Lung (tissue), 12 donors: ENCODE data around the gene TMEM235. TPM values are rescaled to one million over a fixed set of nuclear protein-coding genes. Genes with fewer than 3 reads are reported as not detected.

Experiments
- ATAC-seq: fragments of 200-7000 bp; cut with Tn5 transposase; one replicate; pipeline ENCODE4 v1.9.1; 2020; ENCODE audit warnings: moderate number of reproducible peaks; ENCODE audit not compliant: insufficient read depth, low FRiP score
- DNase-seq, 3 donors: peaks; one replicate each; pipeline ENCODE4 v3.0.0-alpha.2; 2013 to 2017
- H3K27ac ChIP-seq, 2 donors: one replicate each; pipeline ENCODE4 v1.5.1; 2013; ENCODE audit warnings: mild to moderate bottlenecking in 2 of 2, moderate library complexity in 2 of 2, control low read depth in 1 of 2, inconsistent platforms in 1 of 2, low read depth in 1 of 2, low read length in 1 of 2
- H3K27me3 ChIP-seq, 3 donors: one replicate each; pipeline ENCODE4 v1.5.1; 2013; ENCODE audit warnings: low read length in 2 of 3; ENCODE audit not compliant: control insufficient read depth in 3 of 3, insufficient read depth in 3 of 3
- H3K36me3 ChIP-seq, 4 donors: one replicate each; pipeline ENCODE4 v1.5.1; 2013; ENCODE audit warnings: low read length in 4 of 4, mild to moderate bottlenecking in 1 of 4, moderate library complexity in 1 of 4; ENCODE audit not compliant: control insufficient read depth in 4 of 4, insufficient read depth in 4 of 4
- H3K4me1 ChIP-seq, 5 donors: one replicate each; pipeline ENCODE4 v1.5.1; 2013; ENCODE audit warnings: low read length in 5 of 5, mild to moderate bottlenecking in 2 of 5, moderate library complexity in 1 of 5; ENCODE audit not compliant: control insufficient read depth in 5 of 5, insufficient read depth in 5 of 5
- H3K4me3 ChIP-seq: one replicate; pipeline ENCODE4 v1.5.1; 2013; ENCODE audit warnings: mild to moderate bottlenecking, control low read depth, moderate library complexity
- H3K9ac ChIP-seq, 2 donors: one replicate each; pipeline ENCODE4 v1.5.1; 2013; ENCODE audit warnings: low read length in 2 of 2, control low read depth in 1 of 2; ENCODE audit not compliant: insufficient read depth in 1 of 2
- H3K9me3 ChIP-seq, 4 donors: one replicate each; pipeline ENCODE4 v1.5.1; 2013; ENCODE audit warnings: low read length in 3 of 4, mild to moderate bottlenecking in 1 of 4, moderate library complexity in 1 of 4; ENCODE audit not compliant: control insufficient read depth in 4 of 4, insufficient read depth in 3 of 4
- CTCF ChIP-seq: IDR thresholded peaks from 2 replicates; pipeline ENCODE4 v1.5.1; 2012; ENCODE audit warnings: mild to moderate bottlenecking; ENCODE audit errors: control extremely low read depth, extremely low read depth
- WGBS, 2 donors: extraction: QIAGEN DNeasy Blood & Tissue Kit; methylation state at CpG; one replicate each; pipeline ENCODE4 v1.1.7; 2013; 5-methylcytosine and 5-hydroxymethylcytosine counted together
- polyA plus RNA-seq, 2 donors: library from polyadenylated mRNA; stranded (reverse); fragments of 200-250 nt; gene quantifications; one replicate each; pipeline ENCODE4 v1.2.1, GENCODE V29; 2013
- total RNA-seq, 2 donors: library from RNA; depleted of rRNA in 1 of 2; stranded (reverse); fragments of >200 nt in 1 of 2; gene quantifications; one replicate each; pipeline ENCODE4 v1.2.1, GENCODE V29; 2014 to 2021
- donor health status: control.
- donor health status: control.
- donor health status: Bipolar disorder and iron deficiency.
- donor health status: healthy.
- donor health status: DM: yes; HTN: yes; CAD: no.

Gene TMEM235
- total and polyA plus RNA-seq, 4 donors = 0.08 to 0.97 TPM; not detected in 2

GRCh38 chr17:78269955-78270381 lies 38.5 kb downstream of the TMEM235 start:
- Histone ChIP-seq H3K4me1 (peaks cover 0 to 48% (median 26%) of the 10 kb centered on the region in 5 donors), H3K9me3 (no peaks in the 10 kb centered on the region), H3K9ac (no peak overlapping the region), H3K27me3 (no peaks in the 10 kb centered on the region), H3K4me3 (no peak overlapping the region), H3K27ac (no peak overlapping the region), H3K36me3 (no peaks in the 10 kb centered on the region)
- ATAC-seq = no peak
- TF ChIP-seq CTCF = no peak
- DNase-seq = peak in 1 of 3 donors; percentile 10
- WGBS, 2 donors = 85 to 89% methylated on average over 8 of the region's 8 CpGs

DNA sequence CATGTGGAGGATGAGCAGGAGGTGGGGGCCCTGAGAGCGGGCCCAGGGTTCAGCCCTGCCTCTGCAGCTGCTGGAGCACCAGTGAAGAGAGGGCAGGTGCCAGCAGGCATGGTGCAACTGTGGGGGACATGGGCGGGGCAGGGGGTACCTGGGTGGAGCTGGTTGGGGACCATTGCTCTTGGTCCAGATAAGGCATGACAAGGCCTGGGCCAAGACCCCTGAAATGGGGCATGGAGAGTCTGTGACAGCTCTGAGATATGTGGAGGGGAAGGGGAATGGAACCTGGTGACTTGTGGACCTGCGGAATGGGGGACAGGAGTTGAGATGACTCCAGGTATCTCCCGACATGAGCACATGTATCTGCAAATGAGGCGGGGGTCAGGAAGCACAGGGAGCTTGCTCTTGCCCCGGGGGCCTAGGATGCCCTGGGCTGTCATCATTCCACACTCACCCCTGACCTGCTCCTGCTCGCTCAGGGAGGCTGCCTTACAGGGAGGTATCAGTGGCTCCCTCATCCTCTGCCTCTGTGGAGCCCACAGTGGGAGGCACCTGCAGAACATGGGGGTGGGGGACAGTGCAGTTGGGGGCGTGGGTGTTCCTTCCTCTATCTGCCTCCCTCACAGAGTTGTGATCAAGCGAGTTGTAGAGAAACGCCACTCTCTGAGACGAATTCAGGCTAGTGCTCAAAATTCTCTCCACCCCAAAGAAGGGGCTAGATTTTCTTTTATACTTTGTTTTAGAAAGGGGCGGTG lies 40.2 kb downstream of the TMEM235 start:
- Histone ChIP-seq H3K27ac (no peak overlapping the region), H3K4me1 (peaks cover 0 to 48% (median 22%) of the 10 kb centered on the region in 5 donors), H3K4me3 (no peak overlapping the region), H3K9ac (no peak overlapping the region), H3K36me3 (no peaks in the 10 kb centered on the region), H3K9me3 (no peaks in the 10 kb centered on the region), H3K27me3 (no peaks in the 10 kb centered on the region)
- 51 to 66% methylated on average over 12 of the region's 12 CpGs for WGBS, 2 donors
- ATAC-seq (no peak), DNase-seq (peak in 1 of 3 donors; percentile 4)
- TF ChIP-seq CTCF = no peak

DNA sequence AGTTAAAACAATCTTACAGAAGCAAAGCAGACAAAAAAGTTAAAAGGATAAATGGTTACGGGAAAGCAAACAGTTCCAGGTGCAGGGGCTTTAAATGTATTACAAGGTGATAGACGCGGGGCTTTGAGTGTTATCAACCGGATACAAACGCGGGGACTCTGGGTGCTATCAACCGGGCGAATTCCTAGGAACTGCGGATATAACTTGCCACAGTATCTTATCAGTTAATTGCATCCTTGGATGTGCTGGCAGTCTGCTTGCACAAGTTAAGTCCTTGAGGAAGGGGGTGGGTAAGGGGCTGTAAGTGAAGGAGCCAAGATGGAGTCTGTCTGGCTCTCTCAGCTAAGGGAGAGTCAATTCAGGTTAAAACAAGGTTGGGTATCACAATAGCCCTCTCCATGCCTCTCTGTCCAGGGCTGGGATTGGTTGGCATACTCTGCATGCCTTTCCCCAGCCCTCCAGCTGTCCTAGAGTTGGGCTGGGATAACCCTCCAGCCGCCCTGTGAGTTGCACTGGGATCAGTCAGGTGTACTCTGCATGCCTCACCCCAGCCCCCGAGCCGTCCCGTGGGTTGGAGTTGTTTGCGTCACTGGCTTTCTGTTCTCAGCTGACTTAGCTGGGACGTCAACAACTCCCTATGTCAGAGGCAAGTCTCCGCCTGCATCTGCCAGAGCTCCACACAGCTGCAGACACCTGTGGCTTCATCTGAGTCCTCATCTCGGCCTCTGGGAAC lies 40.9 kb downstream of the TMEM235 start:
- Histone ChIP-seq H3K4me3 (no peak overlapping the region), H3K27ac (peak overlapping the region in 1 of 2 donors; percentile 64), H3K27me3 (no peaks in the 10 kb centered on the region), H3K36me3 (no peaks in the 10 kb centered on the region), H3K9me3 (no peaks in the 10 kb centered on the region), H3K4me1 (peaks cover 0 to 43% (median 22%) of the 10 kb centered on the region in 5 donors), H3K9ac (peak overlapping the region in 1 of 2 donors; percentile 69)
- TF ChIP-seq CTCF = no peak
- ATAC-seq = peak; percentile 72
- peak; percentile 73 to 83 (median 79) for DNase-seq
- 19 to 26% methylated on average over 17 of the region's 17 CpGs for WGBS, 2 donors
